A549 (cell line): ENCODE results near the gene CILP. TPM values are rescaled to one million over a fixed set of nuclear protein-coding genes. Genes with fewer than 3 reads are reported as not detected.
A peak's percentile ranks its signal among the peaks of the same experiment; 100 is the strongest.

Experiments used
- ATAC-seq, 2 experiments: fragments of 200-7000 bp in 1 of 2; fragments of >200 bp in 1 of 2; cut with Nextera tagmentation in 1 of 2; cut with Tn5 transposase in 1 of 2; 3 replicates each; pipeline versions ENCODE4 v1.8.0 to v1.9.1; 2018 to 2020; ENCODE audit warnings: mild to moderate bottlenecking in 1 of 2, moderate library complexity in 1 of 2
- CTCF ChIA-PET: fragments of 300-600 bp; sonication (Branson Sonifier 250); formaldehyde crosslinking; extraction: SDS; loops from one replicate; lab custom pipeline; 2021; ENCODE audit warnings: antibody characterized with exemption, inconsistent platforms; lab: Yijun Ruan, JAX
- POLR2A ChIA-PET: fragments of 350-600 bp; formaldehyde crosslinking; extraction: SDS; loops from one replicate; lab custom pipeline; 2021; ENCODE audit warnings: antibody characterized with exemption, inconsistent platforms; lab: Yijun Ruan, JAX
- DNase-seq, 2 experiments: peaks; one replicate each; pipeline versions ENCODE4 v3.0.0 to v3.0.0-alpha.2; 2011 to 2016; ENCODE audit warnings: low read depth in 1 of 2, low spot score in 1 of 2
- FAIRE-seq: peaks from 2 replicates; lab custom pipeline; 2011; peaks lifted over from hg19 to GRCh38; lab: Jason Lieb, UNC
- H3K27ac ChIP-seq, 2 experiments: fragments of >200 bp; sonication (Bioruptor Twin); formaldehyde crosslinking; 3 replicates each; pipeline ENCODE4 v1.5.1; 2016 to 2017
- H3K4me1 ChIP-seq: fragments of >200 bp; sonication (Bioruptor Twin); formaldehyde crosslinking; 3 replicates; pipeline ENCODE4 v1.6.1; 2016
- H3K4me2 ChIP-seq: fragments of >200 bp; sonication (Bioruptor Twin); formaldehyde crosslinking; 3 replicates; pipeline ENCODE4 v1.6.1; 2016
- H3K4me3 ChIP-seq: fragments of >200 bp; sonication (Bioruptor Twin); formaldehyde crosslinking; 3 replicates; pipeline ENCODE4 v1.5.1; 2016
- H3K9me3 ChIP-seq: fragments of >200 bp; sonication (Bioruptor Twin); formaldehyde crosslinking; 3 replicates; pipeline ENCODE4 v1.6.1; 2016
- ATOH8 ChIP-seq: fragments of 250-450 bp; sonication (Bioruptor Pico); IDR thresholded peaks from 2 replicates; pipeline ENCODE4 v1.5.0; 2020; ENCODE audit warnings: low read depth, mild to moderate bottlenecking, moderate library complexity
- CBX2 ChIP-seq: fragments of 200-600 bp; sonication (generic); IDR thresholded peaks from 2 replicates; pipeline ENCODE4 v1.6.1; 2016; ENCODE audit warnings: low read depth, mild to moderate bottlenecking, borderline replicate concordance
- CHD4 ChIP-seq: fragments of 200-600 bp; sonication (generic); IDR thresholded peaks from 2 replicates; pipeline ENCODE4 v1.6.1; 2016; ENCODE audit warnings: antibody characterized with exemption, mild to moderate bottlenecking, borderline replicate concordance
- CTCF ChIP-seq: fragments of >200 bp; sonication (Bioruptor Twin); formaldehyde crosslinking; IDR thresholded peaks from 3 replicates; pipeline ENCODE4 v1.5.1; 2016
- E2F6 ChIP-seq: IDR thresholded peaks from 2 replicates; pipeline ENCODE4 v1.6.1; 2012; ENCODE audit warnings: low read depth, borderline replicate concordance
- EHF ChIP-seq: fragments of 250-450 bp; sonication (Bioruptor Pico); IDR thresholded peaks from 2 replicates; pipeline ENCODE4 v1.5.0; 2020; ENCODE audit warnings: mild to moderate bottlenecking
- EHMT2 ChIP-seq: fragments of 200-600 bp; sonication (generic); IDR thresholded peaks from 2 replicates; pipeline ENCODE4 v1.6.1; 2016; ENCODE audit warnings: antibody characterized with exemption, low read depth, mild to moderate bottlenecking, moderate library complexity
- ESRRA ChIP-seq: fragments of 150-350 bp; IDR thresholded peaks from 2 replicates; pipeline ENCODE4 v1.6.1; 2014; ENCODE audit warnings: mild to moderate bottlenecking, low read length, borderline replicate concordance
- FOSL2 ChIP-seq, 2 experiments: fragments of 450-650 bp in 1 of 2; fragments of >200 bp in 1 of 2; sonication (Bioruptor Twin) in 1 of 2; formaldehyde crosslinking; IDR thresholded peaks; 2 replicates each; pipeline versions ENCODE4 v1.5.0 to v1.6.1; 2016 to 2020; ENCODE audit warnings: mild to moderate bottlenecking in 1 of 2, moderate library complexity in 1 of 2
- GATA3 ChIP-seq: IDR thresholded peaks from 2 replicates; pipeline ENCODE4 v1.6.1; 2012; ENCODE audit warnings: borderline replicate concordance
- HDAC2 ChIP-seq: fragments of 200-600 bp; sonication (generic); IDR thresholded peaks from 2 replicates; pipeline ENCODE4 v1.6.1; 2016
- HES2 ChIP-seq: fragments of >200 bp; sonication (Bioruptor Twin); formaldehyde crosslinking; IDR thresholded peaks from 2 replicates; pipeline ENCODE4 v1.6.1; 2016
- HOXA7 ChIP-seq: fragments of 250-450 bp; sonication (Bioruptor Pico); IDR thresholded peaks from 2 replicates; pipeline ENCODE4 v1.5.0; 2020; ENCODE audit warnings: mild to moderate bottlenecking, moderate library complexity
- JUN ChIP-seq, 2 experiments: fragments of >200 bp; sonication (Bioruptor Twin); formaldehyde crosslinking; IDR thresholded peaks; 2 replicates in 1 of 2; 3 replicates in 1 of 2; pipeline ENCODE4 v1.6.1; 2016 to 2017
- JUNB ChIP-seq: fragments of >200 bp; sonication (Bioruptor Twin); formaldehyde crosslinking; IDR thresholded peaks from 2 replicates; pipeline ENCODE4 v1.6.1; 2016
- MAX ChIP-seq: IDR thresholded peaks from 2 replicates; pipeline ENCODE4 v1.6.1; 2012
- NFE2L2 ChIP-seq: fragments of 150-350 bp; conservative IDR thresholded peaks from 2 replicates; pipeline ENCODE4 v1.6.1; 2014; ENCODE audit warnings: low read length
- NR3C1 ChIP-seq: fragments of >200 bp; sonication (Bioruptor Twin); formaldehyde crosslinking; IDR thresholded peaks from 3 replicates; pipeline ENCODE4 v1.6.1; 2017
- PBX3 ChIP-seq: IDR thresholded peaks from 2 replicates; pipeline ENCODE4 v1.6.1; 2012
- POLR2AphosphoS2 ChIP-seq: conservative IDR thresholded peaks from 2 replicates; pipeline ENCODE4 v1.6.1; 2012; ENCODE audit warnings: low read length, improper control_type of control experiment, inconsistent platforms
- RAD21 ChIP-seq, 2 experiments: fragments of >200 bp in 1 of 2; sonication (Bioruptor Twin) in 1 of 2; formaldehyde crosslinking in 1 of 2; IDR thresholded peaks in 1 of 2; conservative IDR thresholded peaks in 1 of 2; 2 replicates in 1 of 2; 3 replicates in 1 of 2; pipeline ENCODE4 v1.6.1; 2012 to 2018; ENCODE audit warnings: inconsistent platforms in 1 of 2
- RCOR1 ChIP-seq: fragments of 150-350 bp; IDR thresholded peaks from 2 replicates; pipeline ENCODE4 v1.6.1; 2014; ENCODE audit warnings: antibody characterized with exemption, low read length, low read depth
- TFCP2L1 ChIP-seq: fragments of 250-450 bp; sonication (Bioruptor Pico); IDR thresholded peaks from 2 replicates; pipeline ENCODE4 v1.5.0; 2021; ENCODE audit warnings: mild to moderate bottlenecking
- USF2 ChIP-seq: fragments of 450-650 bp; IDR thresholded peaks from 2 replicates; pipeline ENCODE4 v1.6.1; 2014; ENCODE audit warnings: antibody characterized with exemption
- WGBS: methylation state at CpG from one replicate; pipeline ENCODE4 v1.1.6; 2017; ENCODE audit errors: missing lambda C conversion rate; 5-methylcytosine and 5-hydroxymethylcytosine counted together
- polyA plus RNA-seq, 4 experiments: library from polyadenylated mRNA; depleted of rRNA in 3 of 4; stranded (reverse); fragments of >200 nt; fragmentation: RNase III in 1 of 4; extraction: RNeasy Plus Mini Kit Qiagen cat#74134 plus additional on column Dnase treatment in 1 of 4; gene quantifications; 2 replicates in 3 of 4; 3 replicates in 1 of 4; pipeline ENCODE4 v1.2.3, GENCODE V29; 2011 to 2017

Gene CILP
- polyA plus RNA-seq, 2 of the 4 experiments (the other 2 are of a cell fraction), result 0.09 to 0.14 TPM

- TF ChIP-seq FOSL2 (IDR thresholded peaks at IDR 0.05) (no peak), FOSL2 (CRISPR knock-in tag; IDR thresholded peaks at IDR 0.05) (no peak), ATOH8 (no peak), MAX (no peak)
Observed at GRCh38 chr15:65213241-65213640, 2.0 kb upstream of the CILP start (continued).

GRCh38 chr15:65212097-65212496 lies 824 bp upstream of the CILP start:
- CTCF ChIA-PET, result interaction anchor here (0.8 to 2.7 kb wide), 16 partner anchors 9 to 171 kb away, joined by 3 to 17 read pairs (median 4); partner anchors contain the start of gene CLPX
- Histone ChIP-seq H3K4me1 (peaks cover 7% of the 10 kb centered on the region; the same call in 1 of the 3 replicates), H3K4me2 (no peak overlapping the region), H3K4me3 (no peak overlapping the region)
- FAIRE-seq (no peak), DNase-seq (peak; percentile 48 to 54)
- POLR2A ChIA-PET, result no interaction called here
- 52% methylated on average over 5 of the region's 5 CpGs for WGBS
- TF ChIP-seq ATOH8 (no peak), RAD21 (conservative IDR thresholded peaks at IDR 0.05 in 1 of 2, IDR thresholded peaks at IDR 0.05 in 1 of 2) (peak in 1 of 2 experiments; percentile 40; a peak in 2 of 5 replicates), CBX2 (no peak), GATA3 (no peak), HOXA7 (CRISPR knock-in tag) (no peak), MAX (0 out of 2 replicates have a peak, but pooled peaks have one; percentile 66), HES2 (no peak), CHD4 (no peak), CTCF (peak; percentile 48)
- TF ChIP-seq, all 56 proteins: peak for 3
- H3K9me3 ChIP-seq, result no peaks in the 10 kb centered on the region
- H3K27ac ChIP-seq, result no peak overlapping the region
- ATAC-seq, result peak; percentile 44 to 78; a peak in 3 of 6 replicates

- no peak for FAIRE-seq
- Histone ChIP-seq H3K9me3 (no peaks in the 10 kb centered on the region), H3K27ac (peak overlapping the region in 1 of 2 experiments; percentile 9; a peak in 1 of 6 replicates), H3K4me3 (no peak overlapping the region), H3K4me1 (peaks cover 7% of the 10 kb centered on the region; the same call in 1 of the 3 replicates), H3K4me2 (no peak overlapping the region)
- ChIA-PET CTCF (interaction anchor here (0.8 to 2.7 kb wide), 14 partner anchors 9 to 172 kb away, joined by 3 to 17 read pairs (median 5); partner anchors contain the start of gene CLPX), POLR2A (interaction anchor here (0.6 kb wide), 1 partner anchor 75 kb away, joined by 3 read pairs; the partner anchor contains the start of gene PARP16)
- DNase-seq, result no peak
- WGBS, result 56% methylated on average over 6 of the region's 6 CpGs
- ATAC-seq, result peak in 1 of 2 experiments; percentile 14; a peak in 3 of 6 replicates
- no peak for TF ChIP-seq USF2
- TF ChIP-seq EHMT2, result no peak
- TF ChIP-seq NR3C1, result no peak
- TF ChIP-seq MAX, result no peak
- TF ChIP-seq ESRRA, result no peak
- TF ChIP-seq RCOR1, result no peak
- TF ChIP-seq JUN (IDR thresholded peaks at IDR 0.05), result no peak
- no peak for TF ChIP-seq NFE2L2
- TF ChIP-seq EHF (CRISPR knock-in tag), result no peak
- TF ChIP-seq GATA3, result no peak
- TF ChIP-seq PBX3, result no peak
- no peak for TF ChIP-seq POLR2AphosphoS2
- no peak for TF ChIP-seq HDAC2
- no peak for TF ChIP-seq TFCP2L1 (CRISPR knock-in tag)
- TF ChIP-seq E2F6, result no peak
- TF ChIP-seq JUNB, result no peak
Observed at GRCh38 chr15:65211482-65211982, 259 bp upstream of the CILP start.
